H1 (cell line): Measurements from ENCODE around the gene CYBA. TPM values are rescaled to one million over a fixed set of nuclear protein-coding genes. Genes with fewer than 3 reads are reported as not detected.

ENCODE experiments used
- CTCF ChIA-PET: fragments of 300-600 bp; sonication (Branson Sonifier 250); formaldehyde crosslinking; loops from one replicate; lab custom pipeline; 2021; ENCODE audit not compliant: partially characterized antibody; lab: Charles Lee
- POLR2A ChIA-PET: fragments of 300-600 bp; sonication (Branson Sonifier 250); formaldehyde crosslinking; loops from one replicate; lab custom pipeline; 2021; ENCODE audit warnings: inconsistent platforms; ENCODE audit not compliant: partially characterized antibody; lab: Charles Lee
- DNase-seq, 2 experiments: peaks; one replicate each; pipeline versions ENCODE4 v3.0.0 to v3.0.0-alpha.2; 2010 to 2022; ENCODE audit warnings: low spot score in 2 of 2, low read depth in 1 of 2, mixed read lengths in 1 of 2
- FAIRE-seq: peaks from 2 replicates; lab custom pipeline; 2011; peaks lifted over from hg19 to GRCh38; lab: Jason Lieb, UNC
- H2AFZ ChIP-seq: 2 replicates; pipeline ENCODE4 v1.8.1; 2012; ENCODE audit warnings: low read length, inconsistent platforms
- H2AK5ac ChIP-seq: 2 replicates; pipeline ENCODE4 v1.6.1; 2013; ENCODE audit warnings: low read depth, low read length
- H2BK120ac ChIP-seq: replicated peaks from 2 replicates; pipeline ENCODE3; 2013; ENCODE audit warnings: low read depth, low read length, inconsistent platforms
- H2BK12ac ChIP-seq: 2 replicates; pipeline ENCODE4 v1.6.1; 2013; ENCODE audit warnings: low read depth, low read length
- H2BK15ac ChIP-seq: 2 replicates; pipeline ENCODE4 v1.6.1; 2013; ENCODE audit warnings: low read length
- H2BK20ac ChIP-seq: 2 replicates; pipeline ENCODE4 v1.6.1; 2013; ENCODE audit warnings: low read length
- H2BK5ac ChIP-seq: 2 replicates; pipeline ENCODE4 v1.6.1; 2013; ENCODE audit warnings: low read depth, low read length
- H3K14ac ChIP-seq: 2 replicates; pipeline ENCODE4 v1.6.1; 2013; ENCODE audit warnings: inconsistent platforms; ENCODE audit not compliant: insufficient read length
- H3K18ac ChIP-seq: 2 replicates; pipeline ENCODE4 v1.6.1; 2013; ENCODE audit warnings: low read length; ENCODE audit errors: extremely low read depth
- H3K23ac ChIP-seq: 2 replicates; pipeline ENCODE4 v1.6.1; 2013; ENCODE audit warnings: inconsistent platforms; ENCODE audit not compliant: insufficient read length
- H3K23me2 ChIP-seq: 2 replicates; pipeline ENCODE4 v1.6.1; 2013; ENCODE audit warnings: low read depth, low read length
- H3K27ac ChIP-seq: 2 replicates; pipeline ENCODE4 v1.6.1; 2011; ENCODE audit warnings: low read depth, low read length, inconsistent platforms
- H3K27me3 ChIP-seq, 4 experiments: replicated peaks in 1 of 4; 1 replicate in 1 of 4; 2 replicates in 3 of 4; pipeline versions ENCODE4 v1.6.1 to v1.8.1; 2011 to 2013; ENCODE audit warnings: low read length in 3 of 4, mild to moderate bottlenecking in 3 of 4, inconsistent platforms in 2 of 4, mixed read lengths in 2 of 4, moderate library complexity in 1 of 4; ENCODE audit not compliant: control insufficient read depth in 3 of 4, insufficient read depth in 3 of 4; ENCODE audit errors: extremely low read depth in 1 of 4
- H3K36me3 ChIP-seq, 4 experiments: 2 replicates each; pipeline versions ENCODE4 v1.6.1 to v1.8.1; 2011 to 2013; ENCODE audit warnings: mild to moderate bottlenecking in 4 of 4, low read length in 3 of 4, moderate library complexity in 2 of 4, control low read depth in 1 of 4, inconsistent platforms in 1 of 4; ENCODE audit not compliant: insufficient read depth in 4 of 4, control insufficient read depth in 2 of 4
- H3K4ac ChIP-seq: replicated peaks from 2 replicates; pipeline ENCODE3; 2013; ENCODE audit warnings: low read length, low read depth, mixed read lengths, inconsistent platforms; ENCODE audit not compliant: insufficient read length
- H3K4me1 ChIP-seq, 4 experiments: replicated peaks in 1 of 4; 1 replicate in 1 of 4; 2 replicates in 3 of 4; pipeline versions ENCODE4 v1.6.1 to v1.8.1; 2011 to 2013; ENCODE audit warnings: low read length in 3 of 4, inconsistent platforms in 2 of 4, mixed read lengths in 1 of 4; ENCODE audit not compliant: insufficient read depth in 4 of 4, control insufficient read depth in 3 of 4
- H3K4me2 ChIP-seq, 2 experiments: 2 replicates each; pipeline versions ENCODE4 v1.6.1 to v1.8.1; 2011 to 2013; ENCODE audit warnings: low read depth in 2 of 2, low read length in 2 of 2, control low read depth in 1 of 2, inconsistent platforms in 1 of 2, mild to moderate bottlenecking in 1 of 2; ENCODE audit not compliant: insufficient read depth in 1 of 2
- H3K4me3 ChIP-seq, 4 experiments: fragments of 200-600, 300-600 bp in 1 of 4; sonication (generic), shearing (Covaris generic), sonication (Bioruptor Twin) in 1 of 4; 2 replicates each; pipeline versions ENCODE4 v1.5.1 to v1.8.1; 2011 to 2016; ENCODE audit warnings: low read length in 4 of 4, low read depth in 3 of 4, control low read depth in 2 of 4, inconsistent platforms in 2 of 4, mild to moderate bottlenecking in 2 of 4, mixed read lengths in 1 of 4, moderate library complexity in 1 of 4; ENCODE audit not compliant: insufficient read depth in 2 of 4; ENCODE audit errors: extremely low read depth in 1 of 4
- H3K56ac ChIP-seq: replicated peaks from 2 replicates; pipeline ENCODE3; 2013; ENCODE audit warnings: low read depth, mild to moderate bottlenecking, mixed read lengths, low read length, inconsistent platforms; ENCODE audit not compliant: insufficient read length
- H3K79me1 ChIP-seq: 2 replicates; pipeline ENCODE4 v1.6.1; 2013; ENCODE audit warnings: low read depth, low read length, control low read depth
- H3K79me2 ChIP-seq, 2 experiments: 2 replicates each; pipeline versions ENCODE4 v1.6.1 to v1.8.1; 2012 to 2013; ENCODE audit warnings: low read length in 2 of 2, mild to moderate bottlenecking in 2 of 2, inconsistent platforms in 1 of 2; ENCODE audit not compliant: insufficient read depth in 2 of 2, control insufficient read depth in 1 of 2
- H3K9ac ChIP-seq, 4 experiments: replicated peaks in 1 of 4; 1 replicate in 1 of 4; 2 replicates in 3 of 4; pipeline versions ENCODE4 v1.6.1 to v1.8.1; 2011 to 2013; ENCODE audit warnings: low read depth in 3 of 4, low read length in 3 of 4, control low read depth in 2 of 4, mild to moderate bottlenecking in 2 of 4, moderate library complexity in 2 of 4, inconsistent platforms in 1 of 4; ENCODE audit errors: extremely low read depth in 1 of 4
- H3K9me3 ChIP-seq, 2 experiments: 2 replicates each; pipeline versions ENCODE4 v1.6.1 to v1.8.1; 2012 to 2013; ENCODE audit warnings: mild to moderate bottlenecking in 2 of 2, moderate library complexity in 2 of 2, control low read depth in 1 of 2, inconsistent platforms in 1 of 2, low read depth in 1 of 2, low read length in 1 of 2, mixed read lengths in 1 of 2; ENCODE audit not compliant: insufficient read depth in 2 of 2
- H4K20me1 ChIP-seq, 2 experiments: replicated peaks in 1 of 2; 2 replicates each; pipeline versions ENCODE3 to v1.8.1; 2011 to 2013; ENCODE audit warnings: inconsistent platforms in 2 of 2, low read length in 2 of 2, mild to moderate bottlenecking in 1 of 2; ENCODE audit not compliant: insufficient read depth in 2 of 2, control insufficient read depth in 1 of 2
- H4K5ac ChIP-seq: 2 replicates; pipeline ENCODE4 v1.6.1; 2013; ENCODE audit warnings: low read length, low read depth, mixed read lengths, inconsistent platforms; ENCODE audit not compliant: insufficient read length
- H4K8ac ChIP-seq: 2 replicates; pipeline ENCODE4 v1.8.0; 2013; ENCODE audit warnings: mild to moderate bottlenecking, moderate library complexity, low read length, inconsistent platforms; ENCODE audit not compliant: insufficient read depth; ENCODE audit errors: extremely low read depth
- H4K91ac ChIP-seq: replicated peaks from 2 replicates; pipeline ENCODE3; 2013; ENCODE audit warnings: low read length, mixed read lengths, inconsistent platforms; ENCODE audit not compliant: insufficient read length
- BCL11A ChIP-seq, 2 experiments: IDR thresholded peaks; one replicate each; pipeline ENCODE4 v1.6.1; 2011; ENCODE audit warnings: low read depth in 2 of 2, low read length in 2 of 2, mild to moderate bottlenecking in 2 of 2
- CTBP2 ChIP-seq: IDR thresholded peaks from 2 replicates; pipeline ENCODE4 v1.7.0; 2011; ENCODE audit warnings: borderline replicate concordance, mild to moderate bottlenecking, moderate library complexity, mixed read lengths, low read length; ENCODE audit not compliant: insufficient read depth, insufficient read length
- EZH2 ChIP-seq: fragments of 200-600 bp; sonication (generic); IDR thresholded peaks from 2 replicates; pipeline ENCODE4 v1.7.1; 2012; ENCODE audit warnings: low read depth, mild to moderate bottlenecking, moderate library complexity, low read length, inconsistent platforms; ENCODE audit not compliant: severe bottlenecking
- GABPA ChIP-seq: IDR thresholded peaks from 2 replicates; pipeline ENCODE4 v1.6.1; 2011; ENCODE audit warnings: mild to moderate bottlenecking, low read length, moderate library complexity, borderline replicate concordance; ENCODE audit not compliant: insufficient read depth
- KDM5A ChIP-seq: fragments of 200-600 bp; IDR thresholded peaks from 2 replicates; pipeline ENCODE4 v1.7.1; 2012; ENCODE audit warnings: mild to moderate bottlenecking, low read length, inconsistent platforms, mixed read lengths
- PHF8 ChIP-seq: fragments of 200-600 bp; sonication (generic); conservative IDR thresholded peaks from 2 replicates; pipeline ENCODE4 v1.7.1; 2012; ENCODE audit warnings: low read depth, mild to moderate bottlenecking, inconsistent platforms, low read length, moderate library complexity
- RFX5 ChIP-seq: IDR thresholded peaks from 2 replicates; pipeline ENCODE4 v1.6.1; 2011; ENCODE audit warnings: low read depth, low read length, improper control_type of control experiment, borderline replicate concordance
- SAP30 ChIP-seq: fragments of 300-600 bp; sonication (generic); IDR thresholded peaks from 2 replicates; pipeline ENCODE4 v1.7.1; 2012; ENCODE audit warnings: low read length, moderate library complexity, mild to moderate bottlenecking, inconsistent platforms; ENCODE audit not compliant: insufficient read depth, insufficient replicate concordance
- SIN3A ChIP-seq, 2 experiments: IDR thresholded peaks in 1 of 2; conservative IDR thresholded peaks in 1 of 2; 2 replicates each; pipeline ENCODE4 v1.6.1; 2011 to 2012; ENCODE audit warnings: low read length in 2 of 2, improper control_type of control experiment in 1 of 2, low read depth in 1 of 2, mild to moderate bottlenecking in 1 of 2
- SIRT6 ChIP-seq: IDR thresholded peaks from one replicate; pipeline ENCODE4 v1.7.1; 2012; ENCODE audit warnings: low read length, inconsistent platforms
- WGBS, 2 experiments: shearing (Covaris generic) in 1 of 2; methylation state at CpG; one replicate each; pipeline versions ENCODE4 v1.1.6 to v1.1.7; 2013 to 2015; ENCODE audit warnings: low lambda C conversion rate in 2 of 2, mixed read lengths in 2 of 2, inconsistent platforms in 1 of 2, low coverage in 1 of 2, missing lambda C conversion rate in 1 of 2; ENCODE audit not compliant: insufficient replicate concordance in 2 of 2, insufficient coverage in 1 of 2, insufficient read length in 1 of 2; ENCODE audit errors: extremely low coverage in 1 of 2, missing lambda C conversion rate in 1 of 2; 5-methylcytosine and 5-hydroxymethylcytosine counted together
- polyA plus RNA-seq, 7 experiments: library from polyadenylated mRNA; depleted of rRNA in 3 of 7; stranded (reverse) in 5 of 7; unstranded in 2 of 7; fragments of >200 nt in 5 of 7; fragments of 200-250 nt in 2 of 7; gene quantifications; 1 replicate in 5 of 7; 2 replicates in 1 of 7; 4 replicates in 1 of 7; pipeline versions ENCODE4 v1.2.1 to v1.2.3, GENCODE V29; 2011 to 2013; ENCODE audit warnings: missing spikeins in 2 of 7, mixed read lengths in 2 of 7
- total RNA-seq: library from RNA; stranded (reverse); fragmentation: NEBNext Ultra II Directional; extraction: Animal tissue kit (Norgen Biotek cat#: 25700); gene quantifications from 2 replicates; pipeline ENCODE4 v1.2.1, GENCODE V29; 2021

Gene CYBA
- total and polyA plus RNA-seq, 2 of the 8 experiments (the other 6 are each of a cell fraction or from before 2014, with no cell fraction given), result 136 to 254 TPM

- H2AFZ ChIP-seq, result no peak overlapping the region
- no peak overlapping the region for H2BK120ac ChIP-seq
- WGBS, 2 experiments, result 89% methylated on average over 17 of the region's 17 CpGs; no CpG with 5 or more reads in 1 of the 2 experiments
- H3K23ac ChIP-seq, result no peak overlapping the region
- H3K4me2 ChIP-seq, result no peak overlapping the region
- no peak overlapping the region for H2BK5ac ChIP-seq
- H4K5ac ChIP-seq, result no peak overlapping the region
- H3K56ac ChIP-seq, result no peak overlapping the region
- no peak for DNase-seq
- no peaks in the 10 kb centered on the region for H3K79me2 ChIP-seq
- no peak overlapping the region for H3K14ac ChIP-seq
- no peak overlapping the region for H4K8ac ChIP-seq
- H2BK15ac ChIP-seq, result no peak overlapping the region
- H2BK12ac ChIP-seq, result no peak overlapping the region
- peaks cover 5 to 31% (median 22%) of the 10 kb centered on the region in 4 experiments for H3K4me1 ChIP-seq
- H4K20me1 ChIP-seq, result peaks cover 0 to 3% of the 10 kb centered on the region in 2 experiments
- H3K4ac ChIP-seq, result no peak overlapping the region
- H2BK20ac ChIP-seq, result no peak overlapping the region
- peaks cover 0 to 5% (median 0%) of the 10 kb centered on the region in 4 experiments; a peak in 1 of 8 replicates for H3K36me3 ChIP-seq
- CTCF ChIA-PET, result interaction anchor here (1.0 to 3.0 kb wide), 8 partner anchors 9 to 97 kb away, joined by 3 to 19 read pairs (median 4); no protein-coding TSS in a partner anchor
- 0 out of 2 replicates have a peak, but pooled peaks cover 3% of the 10 kb centered on the region for H3K79me1 ChIP-seq
- H3K9me3 ChIP-seq, result no peaks in the 10 kb centered on the region
- peak overlapping the region; percentile 15 for H4K91ac ChIP-seq
- FAIRE-seq, result no peak
- H3K27me3 ChIP-seq, result 0 out of 7 replicates have a peak, but pooled peaks cover 0 to 4% (median 1%) of the 10 kb centered on the region in 4 experiments
- H2AK5ac ChIP-seq, result peak overlapping the region; percentile 99; the same call in 1 of the 2 replicates
- H3K23me2 ChIP-seq, result peaks cover 2% of the 10 kb centered on the region; the same call in 1 of the 2 replicates
- H3K9ac ChIP-seq, result no peak overlapping the region
- H3K18ac ChIP-seq, result peak overlapping the region; percentile 71; the same call in 1 of the 2 replicates
- POLR2A ChIA-PET, result interaction anchor here (1.0 to 3.5 kb wide), 5 partner anchors 8 to 82 kb away, joined by 3 to 35 read pairs (median 13); partner anchors contain the start of genes CYBA and MVD
- no peak overlapping the region for H3K27ac ChIP-seq
- H3K4me3 ChIP-seq, result no peak overlapping the region
- no peak for TF ChIP-seq SIN3A (conservative IDR thresholded peaks at IDR 0.05 in 1 of 2, IDR thresholded peaks at IDR 0.05 in 1 of 2; ENCODE audit: low read depth in 1 of 2, low read length in 2 of 2)
- no peak for TF ChIP-seq SIRT6
- no peak for TF ChIP-seq BCL11A (IDR thresholded peaks at IDR 0.05; ENCODE audit: low read depth in 2 of 2, low read length in 2 of 2)
- no peak for TF ChIP-seq SAP30
- no peak for TF ChIP-seq PHF8
- no peak for TF ChIP-seq KDM5A
- no peak for TF ChIP-seq CTBP2
- TF ChIP-seq GABPA, result no peak
- TF ChIP-seq RFX5, result no peak
- TF ChIP-seq EZH2, result no peak
Measured at GRCh38 chr16:88640498-88641247, 10.2 kb downstream of the CYBA start.
